Measurements from ENCODE around the gene ATXN7. TPM values are rescaled to one million over a fixed set of nuclear protein-coding genes. Genes with fewer than 3 reads are reported as not detected.

The ATXN7 gene
- total and polyA plus RNA-seq, 2 of the 13 experiments (the other 11 are each of a cell fraction or from before 2014, with no cell fraction given), result 13.8 to 20.0 TPM

- TF ChIP-seq REST (IDR thresholded peaks at IDR 0.05; ENCODE audit: borderline replicate concordance in 1 of 2, low read depth in 1 of 2, low read length in 2 of 2) (no peak), EP300 (IDR thresholded peaks at IDR 0.05; ENCODE audit: low read depth in 2 of 2, low read length in 2 of 2) (no peak), EP300 (CRISPR knock-in tag; IDR thresholded peaks at IDR 0.05; ENCODE audit: borderline replicate concordance) (no peak), LCORL (IDR thresholded peaks at IDR 0.05) (no peak), LCORL (CRISPR knock-in tag; IDR thresholded peaks at IDR 0.05) (no peak), SNAI1 (CRISPR knock-in tag; IDR thresholded peaks at IDR 0.05; ENCODE audit: borderline replicate concordance) (no peak), DNMT1 (CRISPR knock-in tag; IDR thresholded peaks at IDR 0.05) (no peak)
Observed at GRCh38 chr3:63980019-63980418, 116.4 kb downstream of the ATXN7 start (continued).

GRCh38 chr3:63980830-63981498 is 117.3 kb downstream of the ATXN7 start:
- Histone ChIP-seq H3K27ac (ENCODE audit: extremely low read length, insufficient read depth, low read length) (no peak overlapping the region), H3K27me3 (ENCODE audit: control insufficient read depth in 1 of 2, insufficient read depth in 2 of 2, low read length in 2 of 2) (no peaks in the 10 kb centered on the region), H4K20me1 (ENCODE audit: insufficient read depth, low read length) (no peaks in the 10 kb centered on the region), H3K9ac (ENCODE audit: insufficient read depth, low read depth, low read length) (no peak overlapping the region), H2AFZ (ENCODE audit: low read length) (no peak overlapping the region), H3K79me2 (ENCODE audit: insufficient read depth, low read length) (peaks cover 16% of the 10 kb centered on the region), H3K9me3 (ENCODE audit: low read length) (no peaks in the 10 kb centered on the region), H3K4me3 (replicated peaks in 1 of 3; ENCODE audit: insufficient read depth in 1 of 3, low read depth in 2 of 3, low read length in 3 of 3) (no peak overlapping the region), H3K36me3 (replicated peaks in 1 of 2; ENCODE audit: control insufficient read depth in 1 of 2, insufficient read depth in 2 of 2, low read length in 2 of 2) (peaks cover 18 to 55% of the 10 kb centered on the region in 2 experiments), H3K4me1 (ENCODE audit: insufficient read depth, low read length) (peaks cover 11% of the 10 kb centered on the region), H3K4me2 (ENCODE audit: low read depth, low read length) (no peak overlapping the region)
- FAIRE-seq, result no peak
- BruUV-seq (replicated peaks), result no TSS peak
- no peak for ATAC-seq
- intact Hi-C loops (cut with micrococcal nuclease; ENCODE audit: unreplicated experiment), result no loop called here
- TF ChIP-seq TCF7L2 (IDR thresholded peaks at IDR 0.05; ENCODE audit: low read depth, low read length) (no peak), ATF1 (CRISPR knock-in tag; IDR thresholded peaks at IDR 0.05) (no peak), TAF1 (CRISPR knock-in tag; IDR thresholded peaks at IDR 0.05) (no peak), MXD4 (CRISPR knock-in tag; IDR thresholded peaks at IDR 0.05) (no peak), ZNF691 (CRISPR knock-in tag; IDR thresholded peaks at IDR 0.05; ENCODE audit: borderline replicate concordance, low read depth) (no peak), ZNF580 (CRISPR knock-in tag; IDR thresholded peaks at IDR 0.05; ENCODE audit: borderline replicate concordance, low read depth) (no peak), MAF1 (CRISPR knock-in tag; IDR thresholded peaks at IDR 0.05; ENCODE audit: borderline replicate concordance) (no peak)
- whole genome bisulfite sequencing (ENCODE audit: low lambda C conversion rate), result 90% methylated on average over 2 of the region's 8 CpGs
- POLR2A ChIA-PET, result no interaction called here
- CTCF ChIA-PET (ENCODE audit: low intra/inter-chr PET ratio, low total read pairs), result no interaction called here
- no peak for DNase-seq (ENCODE audit: low spot score)
- in situ Hi-C loops (cut with HindIII; ENCODE audit: extremely low pct_ligation_motif_present, low pct_unique_long_range_greater_than_20kb), result no loop called here

Data from HepG2 (cell line).